Measurements from ENCODE around the gene SHISAL1.

DNA sequence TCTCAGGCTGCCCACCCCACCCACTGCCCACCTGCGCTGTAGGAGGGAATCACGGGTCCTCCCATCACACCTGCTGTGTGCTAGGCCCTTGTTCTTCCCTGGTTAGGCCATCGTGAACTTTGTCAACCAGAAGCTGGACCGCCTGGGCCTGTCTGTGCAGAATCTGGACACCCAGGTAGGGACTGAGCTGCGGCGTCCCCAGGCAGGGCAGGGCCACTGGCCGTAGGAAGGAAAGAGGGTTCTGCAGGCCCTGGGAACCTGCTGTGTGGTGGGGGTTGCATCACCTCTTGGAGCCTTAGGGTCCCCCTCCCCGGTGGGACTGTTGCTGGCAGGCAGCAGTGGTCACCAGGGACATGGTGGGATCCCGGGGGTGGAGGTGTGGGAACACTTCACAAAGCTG is 116.5 kb downstream of the SHISAL1 start:
- TF ChIP-seq ZNF70 (CRISPR knock-in tag; IDR thresholded peaks at IDR 0.05) (no peak), ZFP30 (CRISPR knock-in tag; IDR thresholded peaks at IDR 0.05) (no peak), ZC3H10 (CRISPR knock-in tag; IDR thresholded peaks at IDR 0.05) (no peak), RARB (CRISPR knock-in tag; IDR thresholded peaks at IDR 0.05) (no peak)
